SKM-1 treated with dmso at 0.1 percent for 144 hours (cell line): ENCODE measurements around the gene ARHGAP24.

Experiments
- DNase-seq: peaks from one replicate; lab custom pipeline; 2025; ENCODE audit not compliant: unreplicated experiment; lab: John Stamatoyannopoulos, UW

ARHGAP24 gene

GRCh38 chr4:85577307-85577706, 102.4 kb downstream of the ARHGAP24 start:
- DNase-seq, result no peak

GRCh38 chr4:85579942-85580341, 105.0 kb downstream of the ARHGAP24 start:
- no peak for DNase-seq

GRCh38 chr4:85580489-85580888, 105.5 kb downstream of the ARHGAP24 start:
- DNase-seq, result no peak

GRCh38 chr4:85587952-85588351, 113.0 kb downstream of the ARHGAP24 start:
- no peak for DNase-seq

GRCh38 chr4:85591406-85592098, 116.6 kb downstream of the ARHGAP24 start:
- DNase-seq, result no peak

- DNase-seq, result no peak
Measured at GRCh38 chr4:85595098-85595775, 120.3 kb downstream of the ARHGAP24 start.

- no peak for DNase-seq
Measured at GRCh38 chr4:85595796-85596559, 121.0 kb downstream of the ARHGAP24 start.

- DNase-seq, result no peak
Measured at GRCh38 chr4:85598936-85599335, 124.0 kb downstream of the ARHGAP24 start.

GRCh38 chr4:85600501-85600900, 125.6 kb downstream of the ARHGAP24 start:
- no peak for DNase-seq

- DNase-seq, result no peak
Measured at GRCh38 chr4:85603437-85604336, 128.7 kb downstream of the ARHGAP24 start.

GRCh38 chr4:85606505-85606904, 131.6 kb downstream of the ARHGAP24 start:
- no peak for DNase-seq

GRCh38 chr4:85607624-85608023, 132.7 kb downstream of the ARHGAP24 start:
- no peak for DNase-seq

- no peak for DNase-seq
Measured at GRCh38 chr4:85610450-85610849, 135.5 kb downstream of the ARHGAP24 start.

GRCh38 chr4:85611661-85612060, 136.7 kb downstream of the ARHGAP24 start:
- no peak for DNase-seq

- no peak for DNase-seq
Measured at GRCh38 chr4:85613901-85614300, 139.0 kb downstream of the ARHGAP24 start.

- DNase-seq, result no peak
Measured at GRCh38 chr4:85615952-85616351, 141.0 kb downstream of the ARHGAP24 start.

GRCh38 chr4:85617202-85617601, 142.3 kb downstream of the ARHGAP24 start:
- DNase-seq, result no peak

- DNase-seq, result no peak
Measured at GRCh38 chr4:85632981-85633380, 158.0 kb downstream of the ARHGAP24 start.

- no peak for DNase-seq
Measured at GRCh38 chr4:85637778-85638177, 162.8 kb downstream of the ARHGAP24 start.

GRCh38 chr4:85639946-85640345, 165.0 kb downstream of the ARHGAP24 start:
- DNase-seq, result no peak
